GM18867 (cell line): ENCODE measurements around the gene TMEM134.
A peak's percentile ranks its signal among the peaks of the same experiment; 100 is the strongest.

Experiments
- ATAC-seq: cut with Tn5 transposase; IDR thresholded peaks from one replicate; pipeline ENCODE4 v1.9.1; 2021; ENCODE audit warnings: mild to moderate bottlenecking, moderate library complexity; ENCODE audit not compliant: unreplicated experiment

Gene TMEM134

DNA sequence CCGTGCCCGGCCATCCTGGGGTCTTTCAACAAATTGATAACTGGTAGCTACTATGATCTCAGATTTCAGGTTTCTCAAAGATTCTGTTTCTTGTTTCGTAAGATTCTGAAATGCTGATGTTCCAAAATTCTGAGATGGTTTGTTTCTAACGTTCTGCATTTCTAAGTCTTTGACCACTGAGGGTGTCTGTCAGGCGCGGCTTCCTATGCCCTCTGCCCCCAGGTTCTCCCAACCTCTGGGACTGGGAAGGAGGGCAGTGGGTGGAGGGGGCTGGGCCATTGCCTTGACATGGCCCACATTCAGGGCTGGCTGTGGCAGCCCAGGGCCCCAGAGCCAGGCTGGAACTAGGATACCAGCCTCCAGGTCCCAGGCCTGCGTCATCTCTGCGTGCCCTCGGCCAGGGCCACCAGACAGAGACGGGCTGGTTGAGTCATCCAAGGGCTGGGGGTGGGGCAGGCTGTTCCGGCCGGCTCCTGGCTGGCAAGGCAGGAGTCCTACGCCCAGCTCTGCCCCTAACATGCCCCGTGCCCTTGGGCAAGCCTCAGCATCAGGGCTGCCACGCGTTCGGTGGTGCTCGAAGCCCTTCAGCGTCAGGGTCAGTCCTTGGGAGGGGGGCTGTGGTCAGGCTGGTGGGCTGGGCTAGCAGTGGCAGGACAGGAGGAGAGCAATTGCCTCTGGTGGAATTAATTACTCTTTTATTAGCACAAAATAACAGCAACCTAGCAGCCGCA, 5.2 kb downstream of the TMEM134 start:
- ATAC-seq, result no peak

GRCh38 chr11:67463186-67463585, 5.9 kb downstream of the TMEM134 start:
- no peak for ATAC-seq

GRCh38 chr11:67458266-67458665, 10.8 kb downstream of the TMEM134 start:
- no peak for ATAC-seq

- ATAC-seq, result no peak
Measured at GRCh38 chr11:67457453-67457852, 11.6 kb downstream of the TMEM134 start.

DNA sequence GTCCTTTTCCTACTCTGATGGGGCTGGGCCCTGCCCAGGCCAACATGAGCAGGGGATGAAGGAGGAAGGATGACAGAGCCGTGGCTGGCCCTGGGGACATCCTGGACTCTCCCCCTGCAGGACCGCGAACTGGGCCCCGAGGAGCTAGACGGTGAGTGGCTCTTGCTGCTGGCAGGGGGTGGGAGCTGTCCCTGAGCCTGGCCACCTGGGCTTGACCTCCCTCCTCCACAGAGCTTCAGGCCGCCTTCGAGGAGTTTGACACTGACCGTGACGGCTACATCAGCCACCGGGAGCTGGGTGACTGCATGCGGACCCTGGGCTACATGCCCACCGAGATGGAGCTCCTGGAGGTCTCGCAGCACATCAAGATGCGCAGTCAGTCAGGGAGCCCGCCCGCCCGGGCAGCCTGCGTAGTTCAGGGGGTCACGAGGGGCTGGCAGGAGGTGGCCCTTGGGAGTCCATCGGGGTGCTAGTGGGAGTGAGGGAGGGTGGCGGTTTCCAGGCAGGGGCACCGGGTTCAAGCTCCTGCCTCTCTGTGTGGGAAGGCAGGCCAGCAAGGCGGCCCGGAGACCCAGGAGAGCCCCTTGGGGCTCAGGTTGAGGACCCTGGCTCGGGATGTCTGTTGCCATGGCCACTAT, 12.9 kb downstream of the TMEM134 start:
- no peak for ATAC-seq

- ATAC-seq, result no peak
Measured at GRCh38 chr11:67455054-67455453, 14.0 kb downstream of the TMEM134 start, which contains the start of gene CABP4. CABP4 (plus strand) TSS chr11:67455354; CDS start chr11:67455424, 70 bp downstream.

- ATAC-seq, result no peak
Measured at GRCh38 chr11:67453816-67454732, 15.0 kb downstream of the TMEM134 start.

GRCh38 chr11:67452141-67452952, 16.7 kb downstream of the TMEM134 start, which contains the start of gene GPR152:
GPR152 (minus strand) TSS chr11:67452729; CDS start chr11:67452724, 5 bp downstream.
- no peak for ATAC-seq

GRCh38 chr11:67451658-67451976, 17.4 kb downstream of the TMEM134 start:
- ATAC-seq, result no peak

DNA sequence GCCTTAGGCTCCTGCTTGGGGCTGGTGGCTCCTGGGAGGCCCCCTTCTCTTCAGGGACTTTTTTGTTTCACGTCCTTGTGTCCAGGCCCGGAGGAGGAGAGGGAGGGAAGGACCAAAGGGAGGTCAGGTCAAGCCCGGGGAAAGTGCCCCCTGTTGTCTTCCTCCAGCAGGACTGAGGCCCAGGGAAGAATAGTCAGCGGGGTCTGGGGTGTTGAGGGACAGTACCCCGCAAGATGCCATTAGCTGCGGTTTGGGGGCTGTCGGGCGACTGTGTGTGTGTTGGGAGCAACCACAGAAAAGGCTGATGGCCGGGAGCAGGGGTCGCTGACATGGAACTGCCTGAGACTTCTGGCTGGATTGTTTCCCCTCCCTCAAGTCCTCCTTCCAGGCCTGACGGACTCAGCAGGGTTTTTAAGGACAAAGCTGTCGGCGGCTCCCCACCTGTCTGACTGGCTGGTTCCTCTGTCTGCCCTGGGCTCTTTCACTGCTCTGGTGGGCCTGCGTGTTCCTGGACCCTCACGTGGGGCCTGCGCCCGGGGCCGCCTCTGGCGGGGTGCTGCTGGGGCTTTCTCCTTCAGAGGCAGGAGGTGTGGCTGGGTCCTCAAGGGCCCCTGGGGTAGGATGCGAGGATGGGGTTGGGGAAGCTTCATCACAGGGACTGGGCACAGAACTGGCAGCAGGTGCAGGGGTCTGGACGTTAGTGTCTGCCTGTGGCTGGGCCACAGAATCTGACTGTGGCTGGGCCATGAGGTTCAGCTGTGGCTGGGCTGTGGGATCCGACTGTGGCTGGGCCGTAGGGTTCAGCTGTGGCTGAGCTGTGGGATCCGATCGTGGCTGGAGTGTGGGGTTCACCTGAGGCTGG, 18.0 kb downstream of the TMEM134 start:
- ATAC-seq, result no peak

GRCh38 chr11:67449116-67449844, 19.8 kb downstream of the TMEM134 start:
- no peak for ATAC-seq

DNA sequence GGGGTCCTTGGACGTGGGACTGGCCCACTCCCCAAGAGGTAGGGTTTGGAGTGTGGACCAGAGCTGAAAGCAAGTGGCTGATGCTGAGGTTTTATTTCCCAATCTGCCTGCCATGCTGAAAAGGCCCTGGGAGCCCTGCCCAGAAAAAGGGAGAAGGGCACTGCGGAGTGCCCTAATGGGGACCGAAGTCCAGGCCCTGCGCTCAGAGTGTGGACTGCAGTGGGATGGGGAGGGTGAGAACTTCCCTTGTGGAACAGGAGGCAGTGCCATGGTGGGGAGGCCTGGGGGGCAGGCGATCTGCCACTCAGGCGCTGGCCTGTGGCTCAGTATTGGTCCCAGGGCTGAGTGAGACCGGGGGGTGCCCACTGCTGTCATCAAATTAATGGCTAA, 20.8 kb downstream of the TMEM134 start:
- ATAC-seq, result no peak

GRCh38 chr11:67445515-67445914, 23.5 kb downstream of the TMEM134 start:
- no peak for ATAC-seq

DNA sequence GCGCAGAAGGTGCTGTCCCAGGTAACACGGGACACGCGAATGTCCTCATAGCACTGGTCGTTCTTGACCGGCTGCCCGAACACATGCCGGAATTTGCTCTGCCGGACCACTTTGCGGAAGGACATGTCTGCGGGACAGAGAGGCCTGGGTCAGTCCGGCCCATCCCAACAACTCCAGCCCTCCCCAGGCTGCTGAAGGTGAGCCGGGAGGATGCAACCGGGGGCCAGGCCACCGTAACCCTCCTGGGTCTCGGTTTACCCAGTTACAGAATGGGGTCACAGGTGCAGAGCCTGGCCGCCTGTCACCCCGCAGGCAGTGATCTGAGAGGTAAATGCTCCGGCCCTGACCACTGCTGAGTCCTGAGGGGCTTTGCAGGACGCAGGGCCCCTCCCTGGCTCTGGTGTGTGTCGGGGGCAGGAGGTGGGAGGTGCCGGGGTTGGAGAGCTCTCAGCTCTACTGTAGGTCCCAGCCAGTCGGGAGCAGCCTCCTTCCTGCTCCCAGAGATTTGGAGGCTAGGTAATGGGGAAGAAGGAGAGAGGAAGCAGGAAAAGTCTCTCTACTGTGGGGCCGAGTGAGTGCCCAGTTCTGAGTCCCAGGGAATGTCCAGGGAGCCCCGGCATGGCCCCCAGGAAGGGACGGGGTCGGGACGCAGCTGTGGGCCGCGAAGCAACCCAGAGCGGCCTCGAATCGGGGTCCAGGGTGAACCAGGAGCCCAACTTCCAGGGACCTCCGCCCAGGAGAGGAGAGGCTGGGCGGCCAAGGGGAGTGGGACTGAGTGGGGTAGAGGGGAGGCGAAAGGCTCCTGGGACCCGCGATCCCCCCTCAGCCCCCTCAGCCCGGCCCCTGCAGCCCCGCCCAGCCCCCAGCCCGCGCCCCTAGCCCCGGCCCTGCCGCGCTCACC, 26.3 kb downstream of the TMEM134 start:
- peak; percentile 3 for ATAC-seq

GRCh38 chr11:67441731-67442351, 27.2 kb downstream of the TMEM134 start:
- ATAC-seq, result no peak

DNA sequence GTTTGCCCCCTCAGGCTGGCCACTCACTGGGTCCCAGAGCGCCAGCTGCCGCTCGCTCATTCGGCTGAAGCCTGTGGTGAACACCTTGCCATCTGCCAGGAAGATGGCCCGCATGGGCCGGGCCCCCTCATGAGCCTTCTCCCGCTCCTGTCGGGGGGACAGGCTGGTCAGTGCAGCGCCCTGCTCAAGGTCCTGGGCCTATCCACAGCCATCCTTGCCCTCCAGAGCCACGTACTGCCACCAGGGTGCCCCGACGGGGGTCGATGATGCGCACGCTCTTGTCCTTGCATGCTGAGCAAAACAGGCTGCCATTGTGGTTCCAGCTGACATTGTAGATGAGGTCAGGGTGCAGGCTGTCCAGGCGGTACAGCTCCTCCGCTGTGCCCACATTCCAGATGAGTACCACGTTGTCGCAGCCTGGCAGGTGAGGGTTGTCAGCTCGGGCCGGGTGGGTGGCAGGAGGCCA, 27.9 kb downstream of the TMEM134 start:
- ATAC-seq, result no peak
